Right atrium auricular region (tissue), 2 donors: Measurements from ENCODE around the gene GPD1L. TPM values are rescaled to one million over a fixed set of nuclear protein-coding genes. Genes with fewer than 3 reads are reported as not detected.
A peak's percentile ranks its signal among the peaks of the same experiment; 100 is the strongest.

Experiments used
- DNase-seq: peaks from one replicate; pipeline ENCODE4 v3.0.0-alpha.2; 2019; ENCODE audit warnings: low spot score
- H3K27ac ChIP-seq, 2 donors: fragments of 200-600 bp; sonication (generic); 1 replicate in 1 of 2; 2 replicates in 1 of 2; pipeline ENCODE4 v1.5.1; 2016 to 2019
- H3K27me3 ChIP-seq, 2 donors: fragments of 200-600 bp; sonication (generic); one replicate each; pipeline versions ENCODE4 v1.5.1 to v1.6.0; 2017 to 2019
- H3K36me3 ChIP-seq: fragments of 200-600 bp; sonication (generic); one replicate; pipeline ENCODE4 v1.5.1; 2016
- H3K4me1 ChIP-seq, 2 donors: fragments of 200-600 bp; sonication (generic); one replicate each; pipeline versions ENCODE4 v1.5.1 to v1.6.0; 2017 to 2019
- H3K4me3 ChIP-seq, 2 donors: fragments of 200-600 bp; sonication (generic); 1 replicate in 1 of 2; 2 replicates in 1 of 2; pipeline ENCODE4 v1.5.1; 2017 to 2019; ENCODE audit warnings: mild to moderate bottlenecking in 1 of 2, moderate library complexity in 1 of 2
- H3K9me3 ChIP-seq, 2 donors: fragments of 200-600 bp; sonication (generic); one replicate each; pipeline ENCODE4 v1.5.1; 2019
- CTCF ChIP-seq, 2 donors: fragments of 200-600 bp; sonication (generic); IDR thresholded peaks; one replicate each; pipeline ENCODE4 v1.5.1; 2019; ENCODE audit warnings: antibody characterized with exemption in 2 of 2
- total RNA-seq, 2 donors: library from RNA; depleted of rRNA; stranded (reverse); fragments of >200 nt; gene quantifications; one replicate each; pipeline ENCODE4 v1.1.0, GENCODE V29; 2016

The GPD1L gene
- total RNA-seq, 2 donors from 2014 or later, result 194 to 275 TPM

GRCh38 chr3:32140943-32141342, 34.5 kb downstream of the GPD1L start:
- H3K27ac ChIP-seq, result no peak overlapping the region
- peaks cover 0 to 13% of the 10 kb centered on the region in 2 donors for H3K4me1 ChIP-seq
- H3K4me3 ChIP-seq, result no peak overlapping the region
- H3K9me3 ChIP-seq, result no peaks in the 10 kb centered on the region
- DNase-seq, result no peak
- no peak for TF ChIP-seq CTCF (IDR thresholded peaks at IDR 0.05)
- H3K27me3 ChIP-seq, result no peaks in the 10 kb centered on the region
- peaks cover 5% of the 10 kb centered on the region for H3K36me3 ChIP-seq

GRCh38 chr3:32143849-32144757, 37.7 kb downstream of the GPD1L start:
- peaks cover 0 to 16% of the 10 kb centered on the region in 2 donors for H3K4me1 ChIP-seq
- H3K4me3 ChIP-seq, result no peak overlapping the region
- H3K27me3 ChIP-seq, result no peaks in the 10 kb centered on the region
- TF ChIP-seq CTCF (IDR thresholded peaks at IDR 0.05), result peak; percentile 63 to 83
- peaks cover 31% of the 10 kb centered on the region for H3K36me3 ChIP-seq
- H3K9me3 ChIP-seq, result no peaks in the 10 kb centered on the region
- no peak for DNase-seq
- no peak overlapping the region for H3K27ac ChIP-seq

- no peak overlapping the region for H3K4me3 ChIP-seq
- TF ChIP-seq CTCF (IDR thresholded peaks at IDR 0.05), result no peak
- DNase-seq, result no peak
- no peaks in the 10 kb centered on the region for H3K9me3 ChIP-seq
- no peaks in the 10 kb centered on the region for H3K27me3 ChIP-seq
- no peak overlapping the region for H3K27ac ChIP-seq
- H3K4me1 ChIP-seq, result peaks cover 0 to 13% of the 10 kb centered on the region in 2 donors
- peaks cover 54% of the 10 kb centered on the region for H3K36me3 ChIP-seq
These were observed 40.4 kb downstream of the GPD1L start for GRCh38 chr3:32146746-32147211.

- Histone ChIP-seq H3K27me3 (no peaks in the 10 kb centered on the region), H3K36me3 (peaks cover 58% of the 10 kb centered on the region), H3K27ac (no peak overlapping the region), H3K9me3 (no peaks in the 10 kb centered on the region), H3K4me3 (no peak overlapping the region), H3K4me1 (peaks cover 0 to 13% of the 10 kb centered on the region in 2 donors)
- DNase-seq, result no peak
- TF ChIP-seq CTCF (IDR thresholded peaks at IDR 0.05), result no peak
These were observed 41.1 kb downstream of the GPD1L start for GRCh38 chr3:32147509-32147908.

GRCh38 chr3:32147933-32148332, 41.5 kb downstream of the GPD1L start:
- Histone ChIP-seq H3K9me3 (no peaks in the 10 kb centered on the region), H3K27ac (no peak overlapping the region), H3K36me3 (peaks cover 63% of the 10 kb centered on the region), H3K4me3 (no peak overlapping the region), H3K4me1 (peaks cover 0 to 13% of the 10 kb centered on the region in 2 donors), H3K27me3 (no peaks in the 10 kb centered on the region)
- TF ChIP-seq CTCF (IDR thresholded peaks at IDR 0.05), result no peak
- DNase-seq, result no peak
